ENCODE measurements around the gene KLHDC3. TPM values are rescaled to one million over a fixed set of nuclear protein-coding genes. Genes with fewer than 3 reads are reported as not detected.

KLHDC3 gene
- total and polyA plus RNA-seq, 2 of the 13 experiments (the other 11 are each of a cell fraction or from before 2014, with no cell fraction given) = 78.3 to 91.5 TPM

DNA sequence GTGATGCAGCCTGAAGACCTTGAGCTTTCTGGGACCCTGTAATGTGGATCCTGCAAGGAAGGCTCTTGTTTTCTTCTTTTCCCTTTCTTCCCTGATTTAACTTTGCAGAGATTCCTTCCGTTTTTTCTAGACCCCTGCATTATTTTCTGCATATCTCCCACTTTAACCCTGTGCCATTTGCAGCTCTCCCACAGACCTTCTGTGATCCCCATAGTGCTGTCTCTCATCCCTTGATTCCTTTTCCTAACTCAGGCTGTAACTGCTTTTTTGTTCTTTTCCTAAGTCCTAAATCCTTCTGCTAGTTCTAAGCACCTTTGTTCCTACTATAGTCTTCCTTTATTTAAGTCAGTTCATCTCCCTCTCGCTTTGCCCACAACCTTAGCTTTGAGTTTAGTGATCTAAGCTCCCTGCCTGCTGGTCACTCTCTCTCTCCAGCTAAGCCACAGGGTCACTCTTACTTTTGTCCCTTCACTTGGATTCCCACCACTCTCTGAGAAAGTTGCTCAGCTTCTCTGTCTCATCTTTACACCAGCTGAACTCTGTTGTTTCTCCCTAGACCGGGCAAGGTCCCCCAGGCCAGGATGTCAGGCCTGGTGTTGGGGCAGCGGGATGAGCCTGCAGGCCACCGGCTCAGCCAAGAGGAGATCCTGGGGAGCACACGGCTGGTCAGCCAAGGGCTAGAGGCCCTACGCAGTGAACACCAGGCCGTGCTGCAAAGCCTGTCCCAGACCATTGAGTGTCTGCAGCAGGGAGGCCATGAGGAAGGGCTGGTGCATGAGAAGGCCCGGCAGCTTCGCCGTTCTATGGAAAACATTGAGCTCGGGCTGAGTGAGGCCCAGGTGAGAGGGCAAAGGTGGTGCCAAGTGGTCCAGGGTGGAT is 46.9 kb downstream of the KLHDC3 start (continued):
- TF ChIP-seq, protein P1, sequence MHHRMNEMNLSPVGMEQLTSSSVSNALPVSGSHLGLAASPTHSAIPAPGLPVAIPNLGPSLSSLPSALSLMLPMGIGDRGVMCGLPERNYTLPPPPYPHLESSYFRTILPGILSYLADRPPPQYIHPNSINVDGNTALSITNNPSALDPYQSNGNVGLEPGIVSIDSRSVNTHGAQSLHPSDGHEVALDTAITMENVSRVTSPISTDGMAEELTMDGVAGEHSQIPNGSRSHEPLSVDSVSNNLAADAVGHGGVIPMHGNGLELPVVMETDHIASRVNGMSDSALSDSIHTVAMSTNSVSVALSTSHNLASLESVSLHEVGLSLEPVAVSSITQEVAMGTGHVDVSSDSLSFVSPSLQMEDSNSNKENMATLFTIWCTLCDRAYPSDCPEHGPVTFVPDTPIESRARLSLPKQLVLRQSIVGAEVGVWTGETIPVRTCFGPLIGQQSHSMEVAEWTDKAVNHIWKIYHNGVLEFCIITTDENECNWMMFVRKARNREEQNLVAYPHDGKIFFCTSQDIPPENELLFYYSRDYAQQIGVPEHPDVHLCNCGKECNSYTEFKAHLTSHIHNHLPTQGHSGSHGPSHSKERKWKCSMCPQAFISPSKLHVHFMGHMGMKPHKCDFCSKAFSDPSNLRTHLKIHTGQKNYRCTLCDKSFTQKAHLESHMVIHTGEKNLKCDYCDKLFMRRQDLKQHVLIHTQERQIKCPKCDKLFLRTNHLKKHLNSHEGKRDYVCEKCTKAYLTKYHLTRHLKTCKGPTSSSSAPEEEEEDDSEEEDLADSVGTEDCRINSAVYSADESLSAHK (CRISPR knock-in tag; IDR thresholded peaks at IDR 0.05; ENCODE audit: borderline replicate concordance) = 0 out of 2 replicates have a peak, but pooled peaks have one; percentile 76
- TF ChIP-seq ZBTB38 (CRISPR knock-in tag; IDR thresholded peaks at IDR 0.05) = peak; percentile 89
- TF ChIP-seq ZFP41 (CRISPR knock-in tag; IDR thresholded peaks at IDR 0.05; ENCODE audit: borderline replicate concordance) = no peak; the same call in 1 of the 2 replicates
- TF ChIP-seq PHB2 (IDR thresholded peaks at IDR 0.05; ENCODE audit: partially characterized antibody) = no peak
- TF ChIP-seq, protein P2, sequence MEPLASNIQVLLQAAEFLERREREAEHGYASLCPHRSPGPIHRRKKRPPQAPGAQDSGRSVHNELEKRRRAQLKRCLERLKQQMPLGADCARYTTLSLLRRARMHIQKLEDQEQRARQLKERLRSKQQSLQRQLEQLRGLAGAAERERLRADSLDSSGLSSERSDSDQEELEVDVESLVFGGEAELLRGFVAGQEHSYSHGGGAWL (CRISPR knock-in tag; IDR thresholded peaks at IDR 0.05) = 0 out of 2 replicates have a peak, but pooled peaks have one; percentile 24
- no peak for TF ChIP-seq CHD2 (IDR thresholded peaks at IDR 0.05; ENCODE audit: low read depth, low read length)
- no peak for TF ChIP-seq POGK (CRISPR knock-in tag; conservative IDR thresholded peaks at IDR 0.05)
- TF ChIP-seq ZNF678 (CRISPR knock-in tag; IDR thresholded peaks at IDR 0.05) = no peak; the same call in 1 of the 2 replicates
- TF ChIP-seq HOXD1 (CRISPR knock-in tag; IDR thresholded peaks at IDR 0.05) = no peak
- TF ChIP-seq SNRNP70 (IDR thresholded peaks at IDR 0.05; ENCODE audit: low read depth, low read length) = no peak
- TF ChIP-seq AGO2 (optimal IDR thresholded peaks at IDR 0.05; ENCODE audit: low read depth, low read length) = peak; percentile 20
- no peak for TF ChIP-seq CBX1 (IDR thresholded peaks at IDR 0.05; ENCODE audit: low read depth)
- TF ChIP-seq NFATC3 (CRISPR knock-in tag; IDR thresholded peaks at IDR 0.05) = no peak
- no peak for TF ChIP-seq ZNF496 (CRISPR knock-in tag; IDR thresholded peaks at IDR 0.05; ENCODE audit: insufficient replicate concordance)
- no peak for TF ChIP-seq NCOA5 (CRISPR knock-in tag; IDR thresholded peaks at IDR 0.05)
- no peak for TF ChIP-seq ZNF652 (CRISPR knock-in tag; IDR thresholded peaks at IDR 0.05; ENCODE audit: borderline replicate concordance, low read depth)
- no peak for TF ChIP-seq ARID4A (CRISPR knock-in tag; IDR thresholded peaks at IDR 0.05; ENCODE audit: borderline replicate concordance)
- TF ChIP-seq MTF2 (CRISPR knock-in tag; IDR thresholded peaks at IDR 0.05; ENCODE audit: borderline replicate concordance) = 0 out of 2 replicates have a peak, but pooled peaks have one; percentile 37
- peak; percentile 62 for TF ChIP-seq ZFX (CRISPR knock-in tag; IDR thresholded peaks at IDR 0.05; ENCODE audit: low read depth)
- no peak for TF ChIP-seq TRIM24 (CRISPR knock-in tag; IDR thresholded peaks at IDR 0.05)
